Liver (tissue), 9 donors: ENCODE data around the gene RNF225. TPM values are rescaled to one million over a fixed set of nuclear protein-coding genes. Genes with fewer than 3 reads are reported as not detected.

Experiments
- DNase-seq: peaks from one replicate; pipeline ENCODE4 v3.0.0-alpha.2; 2017; ENCODE audit warnings: low spot score
- H3K27ac ChIP-seq, 2 donors: one replicate each; pipeline ENCODE4 v1.7.0; 2013; ENCODE audit warnings: inconsistent platforms in 2 of 2, low read length in 2 of 2, control low read depth in 1 of 2, low read depth in 1 of 2, mild to moderate bottlenecking in 1 of 2
- H3K27me3 ChIP-seq, 4 donors: one replicate each; pipeline versions ENCODE4 v1.6.1 to v1.7.0; 2013; ENCODE audit warnings: low read length in 3 of 4, inconsistent platforms in 1 of 4, mild to moderate bottlenecking in 1 of 4, moderate library complexity in 1 of 4; ENCODE audit not compliant: control insufficient read depth in 4 of 4, insufficient read depth in 4 of 4
- H3K36me3 ChIP-seq, 4 donors: one replicate each; pipeline versions ENCODE4 v1.6.1 to v1.7.0; 2013; ENCODE audit warnings: low read length in 3 of 4, mild to moderate bottlenecking in 3 of 4, low read depth in 1 of 4, moderate library complexity in 1 of 4; ENCODE audit not compliant: control insufficient read depth in 4 of 4, insufficient read depth in 3 of 4
- H3K4me1 ChIP-seq, 4 donors: one replicate each; pipeline versions ENCODE4 v1.6.1 to v1.7.0; 2013; ENCODE audit warnings: low read length in 3 of 4, mild to moderate bottlenecking in 3 of 4, moderate library complexity in 1 of 4; ENCODE audit not compliant: control insufficient read depth in 4 of 4, insufficient read depth in 4 of 4
- H3K4me3 ChIP-seq, 3 donors: one replicate each; pipeline versions ENCODE4 v1.6.1 to v1.7.0; 2013; ENCODE audit warnings: low read length in 3 of 3, control low read depth in 1 of 3, low read depth in 1 of 3, mild to moderate bottlenecking in 1 of 3
- H3K9ac ChIP-seq, 2 donors: one replicate each; pipeline ENCODE4 v1.7.0; 2013; ENCODE audit warnings: low read length in 2 of 2, mild to moderate bottlenecking in 2 of 2, moderate library complexity in 2 of 2, control low read depth in 1 of 2, low read depth in 1 of 2
- H3K9me3 ChIP-seq, 4 donors: one replicate each; pipeline versions ENCODE4 v1.6.1 to v1.7.0; 2013; ENCODE audit warnings: low read length in 3 of 4; ENCODE audit not compliant: control insufficient read depth in 4 of 4
- CTCF ChIP-seq: fragments of 150-350 bp; IDR thresholded peaks from 2 replicates; pipeline ENCODE4 v1.5.1; 2017; ENCODE audit warnings: improper control_type of control experiment, low read depth, low read length; ENCODE audit not compliant: missing input control
- GABPA ChIP-seq, 2 donors: IDR thresholded peaks in 1 of 2; conservative IDR thresholded peaks in 1 of 2; 2 replicates each; pipeline ENCODE4 v1.6.1; 2016; ENCODE audit warnings: antibody characterized with exemption in 2 of 2, mild to moderate bottlenecking in 1 of 2, moderate library complexity in 1 of 2
- HNF4A ChIP-seq, 2 donors: conservative IDR thresholded peaks; 2 replicates each; pipeline ENCODE4 v1.6.1; 2016; ENCODE audit warnings: antibody characterized with exemption in 2 of 2, mild to moderate bottlenecking in 2 of 2
- HNF4G ChIP-seq: IDR thresholded peaks from 2 replicates; pipeline ENCODE4 v1.6.1; 2016; ENCODE audit warnings: antibody characterized with exemption
- NR2F2 ChIP-seq: IDR thresholded peaks from 2 replicates; pipeline ENCODE4 v1.6.1; 2016; ENCODE audit warnings: antibody characterized with exemption
- RAD21 ChIP-seq, 2 donors: IDR thresholded peaks; 2 replicates each; pipeline ENCODE4 v1.6.1; 2016; ENCODE audit warnings: antibody characterized with exemption in 2 of 2, mild to moderate bottlenecking in 2 of 2
- REST ChIP-seq: IDR thresholded peaks from 2 replicates; pipeline ENCODE4 v1.6.1; 2016; ENCODE audit warnings: antibody characterized with exemption, mild to moderate bottlenecking
- RXRA ChIP-seq, 2 donors: IDR thresholded peaks; 2 replicates each; pipeline ENCODE4 v1.6.1; 2017 to 2018; ENCODE audit warnings: antibody characterized with exemption in 2 of 2, mild to moderate bottlenecking in 1 of 2
- SP1 ChIP-seq: IDR thresholded peaks from 2 replicates; pipeline ENCODE4 v1.6.1; 2018; ENCODE audit warnings: antibody characterized with exemption, mild to moderate bottlenecking
- YY1 ChIP-seq: IDR thresholded peaks from 2 replicates; pipeline ENCODE4 v1.6.1; 2016; ENCODE audit warnings: antibody characterized with exemption, mild to moderate bottlenecking
- WGBS: extraction: QIAGEN DNeasy Blood & Tissue Kit; methylation state at CpG from one replicate; pipeline ENCODE4 v1.1.7; 2013; 5-methylcytosine and 5-hydroxymethylcytosine counted together
- polyA plus RNA-seq, 2 donors: library from polyadenylated mRNA; stranded (reverse) in 1 of 2; unstranded in 1 of 2; fragments of 200-250 nt in 1 of 2; fragments of >200 nt in 1 of 2; fragmentation: Nextera tagmentation in 1 of 2; extraction: Ambion mirVana in 1 of 2; gene quantifications; one replicate each; pipeline versions ENCODE4 v1.2.1 to v1.2.3, GENCODE V29; 2013 to 2015
- total RNA-seq, 2 donors: library from RNA; depleted of rRNA; stranded (reverse); fragments of >200 nt; gene quantifications; one replicate each; pipeline ENCODE4 v1.2.3, GENCODE V29; 2014
- TF ChIP-seq, protein P1 (sequence below): IDR thresholded peaks from 2 replicates; pipeline ENCODE4 v1.6.1; 2016; ENCODE audit warnings: antibody characterized with exemption
- TF ChIP-seq, protein P2 (sequence below): IDR thresholded peaks from 2 replicates; pipeline ENCODE4 v1.6.1; 2016; ENCODE audit warnings: antibody characterized with exemption
- TF ChIP-seq, protein P3 (sequence below): IDR thresholded peaks from 2 replicates; pipeline ENCODE4 v1.6.1; 2016; ENCODE audit warnings: antibody characterized with exemption
- donor health status: healthy.
- donor health status: healthy.
- donor health status: healthy.
- donor health status: healthy.
- donor health status: healthy.

RNF225 gene
- total and polyA plus RNA-seq, 4 donors: not detected

GRCh38 chr19:58400316-58400915, 5.0 kb downstream of the RNF225 start:
- Histone ChIP-seq H3K36me3 (no peaks in the 10 kb centered on the region), H3K27ac (no peak overlapping the region), H3K9ac (no peak overlapping the region), H3K27me3 (peaks cover 0 to 5% (median 0%) of the 10 kb centered on the region in 4 donors), H3K9me3 (no peaks in the 10 kb centered on the region), H3K4me1 (peaks cover 6 to 22% (median 18%) of the 10 kb centered on the region in 4 donors), H3K4me3 (peak overlapping the region in 1 of 3 donors; percentile 33)
- TF ChIP-seq, protein P1, sequence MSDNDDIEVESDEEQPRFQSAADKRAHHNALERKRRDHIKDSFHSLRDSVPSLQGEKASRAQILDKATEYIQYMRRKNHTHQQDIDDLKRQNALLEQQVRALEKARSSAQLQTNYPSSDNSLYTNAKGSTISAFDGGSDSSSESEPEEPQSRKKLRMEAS: no peak
- no peak for TF ChIP-seq YY1
- no peak for TF ChIP-seq SP1
- TF ChIP-seq GABPA (IDR thresholded peaks at IDR 0.05 in 1 of 2, conservative IDR thresholded peaks at IDR 0.05 in 1 of 2): no peak
- TF ChIP-seq HNF4G: no peak
- TF ChIP-seq RAD21 (IDR thresholded peaks at IDR 0.05): no peak
- no peak for TF ChIP-seq NR2F2
- no peak for TF ChIP-seq CTCF
- DNase-seq: no peak
- WGBS: 58% methylated on average over 18 of the region's 18 CpGs

- Histone ChIP-seq H3K9ac (no peak overlapping the region), H3K27ac (no peak overlapping the region), H3K9me3 (no peaks in the 10 kb centered on the region), H3K36me3 (no peaks in the 10 kb centered on the region), H3K4me1 (peaks cover 6 to 20% (median 16%) of the 10 kb centered on the region in 4 donors), H3K27me3 (peaks cover 0 to 5% (median 0%) of the 10 kb centered on the region in 4 donors), H3K4me3 (peak overlapping the region; percentile 55 to 64 (median 64))
- peak; percentile 99 for DNase-seq
- peak in 1 of 2 donors; percentile 17 for TF ChIP-seq RXRA (IDR thresholded peaks at IDR 0.05)
- peak; percentile 80 for TF ChIP-seq YY1
- TF ChIP-seq RAD21 (IDR thresholded peaks at IDR 0.05): peak in 1 of 2 donors; percentile 24
- TF ChIP-seq GABPA (IDR thresholded peaks at IDR 0.05 in 1 of 2, conservative IDR thresholded peaks at IDR 0.05 in 1 of 2): peak in 1 of 2 donors; percentile 78
- no peak for TF ChIP-seq REST
- TF ChIP-seq, protein P1: peak; percentile 30
- TF ChIP-seq, protein P2, sequence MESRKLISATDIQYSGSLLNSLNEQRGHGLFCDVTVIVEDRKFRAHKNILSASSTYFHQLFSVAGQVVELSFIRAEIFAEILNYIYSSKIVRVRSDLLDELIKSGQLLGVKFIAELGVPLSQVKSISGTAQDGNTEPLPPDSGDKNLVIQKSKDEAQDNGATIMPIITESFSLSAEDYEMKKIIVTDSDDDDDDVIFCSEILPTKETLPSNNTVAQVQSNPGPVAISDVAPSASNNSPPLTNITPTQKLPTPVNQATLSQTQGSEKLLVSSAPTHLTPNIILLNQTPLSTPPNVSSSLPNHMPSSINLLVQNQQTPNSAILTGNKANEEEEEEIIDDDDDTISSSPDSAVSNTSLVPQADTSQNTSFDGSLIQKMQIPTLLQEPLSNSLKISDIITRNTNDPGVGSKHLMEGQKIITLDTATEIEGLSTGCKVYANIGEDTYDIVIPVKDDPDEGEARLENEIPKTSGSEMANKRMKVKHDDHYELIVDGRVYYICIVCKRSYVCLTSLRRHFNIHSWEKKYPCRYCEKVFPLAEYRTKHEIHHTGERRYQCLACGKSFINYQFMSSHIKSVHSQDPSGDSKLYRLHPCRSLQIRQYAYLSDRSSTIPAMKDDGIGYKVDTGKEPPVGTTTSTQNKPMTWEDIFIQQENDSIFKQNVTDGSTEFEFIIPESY: no peak
- TF ChIP-seq HNF4A (conservative IDR thresholded peaks at IDR 0.05): no peak
- peak; percentile 89 for TF ChIP-seq SP1
- TF ChIP-seq, protein P3, sequence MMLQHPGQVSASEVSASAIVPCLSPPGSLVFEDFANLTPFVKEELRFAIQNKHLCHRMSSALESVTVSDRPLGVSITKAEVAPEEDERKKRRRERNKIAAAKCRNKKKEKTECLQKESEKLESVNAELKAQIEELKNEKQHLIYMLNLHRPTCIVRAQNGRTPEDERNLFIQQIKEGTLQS: no peak
- 3% methylated on average over 80 of the region's 80 CpGs for WGBS
Measured at GRCh38 chr19:58400916-58401839, 5.7 kb downstream of the RNF225 start.
